ENCODE data around the gene RPS19BP1. TPM values are rescaled to one million over a fixed set of nuclear protein-coding genes. Genes with fewer than 3 reads are reported as not detected.

RPS19BP1 gene
- total RNA-seq, 1 donor from 2014 or later, result 58.7 TPM

GRCh38 chr22:39496131-39496838 is 36.3 kb downstream of the RPS19BP1 start:
- Mint-ChIP-seq H3K9me3 (ENCODE audit: unreplicated experiment) (no peaks in the 10 kb centered on the region), H3K27ac (ENCODE audit: unreplicated experiment) (no peak overlapping the region), H3K4me1 (ENCODE audit: low read depth, unreplicated experiment) (peaks cover 5% of the 10 kb centered on the region), H3K36me3 (ENCODE audit: low read depth, unreplicated experiment) (no peaks in the 10 kb centered on the region), H3K27me3 (ENCODE audit: low read depth, unreplicated experiment) (peaks cover 4% of the 10 kb centered on the region), H3K4me3 (ENCODE audit: unreplicated experiment) (no peak overlapping the region)
- no peak overlapping the region for H3K4me3 ChIP-seq (ENCODE audit: insufficient read depth, low read depth, low read length)
- H3K27me3 ChIP-seq (ENCODE audit: insufficient read depth, low read length), result no peaks in the 10 kb centered on the region
- H3K4me1 ChIP-seq (ENCODE audit: insufficient read depth, low read length), result peaks cover 17% of the 10 kb centered on the region
- no peaks in the 10 kb centered on the region for H3K79me2 ChIP-seq (ENCODE audit: insufficient read depth, low read length)
- TF ChIP-seq CTCF (IDR thresholded peaks at IDR 0.05; ENCODE audit: insufficient read depth, low read depth, low read length) (peak; percentile 84), EZH2 (IDR thresholded peaks at IDR 0.05; ENCODE audit: insufficient read depth, low read length) (no peak)
- no peak overlapping the region for H3K4me2 ChIP-seq (ENCODE audit: low read length)
- DNase-seq (ENCODE audit: low read depth), result peak; percentile 27
- no peak overlapping the region for H3K27ac ChIP-seq (ENCODE audit: low read depth, low read length)
- peak overlapping the region; percentile 51 for H2AFZ ChIP-seq (ENCODE audit: low read depth, low read length)
- H3K9ac ChIP-seq (ENCODE audit: low read length), result no peak overlapping the region
- no peaks in the 10 kb centered on the region for H3K36me3 ChIP-seq (ENCODE audit: insufficient read depth, low read length)
- H3K9me3 ChIP-seq (ENCODE audit: insufficient read depth, low read depth, low read length), result no peaks in the 10 kb centered on the region
- FAIRE-seq, result no peak
- H4K20me1 ChIP-seq (ENCODE audit: insufficient read depth, low read length), result no peaks in the 10 kb centered on the region

DNA sequence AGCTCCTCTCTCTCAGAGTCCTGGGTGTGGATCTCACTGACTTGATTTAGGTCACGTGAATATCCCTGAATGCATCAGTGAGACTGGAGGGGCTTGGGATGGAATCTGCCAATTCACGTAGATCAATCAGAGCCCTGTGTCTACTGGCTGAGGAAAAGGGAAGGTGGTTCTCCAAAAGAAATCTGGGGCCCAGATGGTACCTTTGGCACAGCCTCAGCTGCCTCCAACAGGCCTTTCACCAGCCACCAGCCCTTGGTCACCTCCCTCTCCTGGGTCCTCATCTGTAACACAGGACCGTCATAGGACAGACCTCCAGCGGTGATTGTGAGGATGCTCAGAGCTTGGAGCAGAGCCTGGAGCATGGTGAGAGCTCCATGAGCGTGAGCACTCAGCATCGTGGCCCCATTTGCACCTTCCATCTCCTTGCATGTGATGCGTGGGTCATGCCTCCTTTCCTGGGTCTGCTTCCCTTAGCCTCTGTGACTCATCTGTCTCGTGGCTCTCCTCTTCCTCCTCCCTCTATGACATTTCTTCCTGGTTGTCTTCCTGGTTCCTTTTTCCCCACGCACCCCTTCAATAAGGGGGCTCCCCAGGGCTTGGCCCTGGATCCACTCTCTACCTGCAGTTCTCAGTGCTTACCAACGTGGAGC is 38.0 kb downstream of the RPS19BP1 start:
- DNase-seq (ENCODE audit: low read depth), result no peak

More for the DNA sequence above, 38.0 kb downstream of the RPS19BP1 start:
- H4K20me1 ChIP-seq (ENCODE audit: insufficient read depth, low read length), result no peaks in the 10 kb centered on the region
- TF ChIP-seq EZH2 (IDR thresholded peaks at IDR 0.05; ENCODE audit: insufficient read depth, low read length), result no peak
- TF ChIP-seq CTCF (IDR thresholded peaks at IDR 0.05; ENCODE audit: insufficient read depth, low read depth, low read length), result no peak
- peaks cover 5% of the 10 kb centered on the region for H3K4me1 Mint-ChIP-seq (ENCODE audit: low read depth, unreplicated experiment)
- H3K36me3 ChIP-seq (ENCODE audit: insufficient read depth, low read length), result no peaks in the 10 kb centered on the region
- no peak overlapping the region for H3K27ac Mint-ChIP-seq (ENCODE audit: unreplicated experiment)
- H3K79me2 ChIP-seq (ENCODE audit: insufficient read depth, low read length), result no peaks in the 10 kb centered on the region
- H3K9me3 ChIP-seq (ENCODE audit: insufficient read depth, low read depth, low read length), result no peaks in the 10 kb centered on the region
- no peak overlapping the region for H3K4me3 Mint-ChIP-seq (ENCODE audit: unreplicated experiment)
- no peaks in the 10 kb centered on the region for H3K27me3 ChIP-seq (ENCODE audit: insufficient read depth, low read length)
- no peak overlapping the region for H3K4me2 ChIP-seq (ENCODE audit: low read length)
- H3K9me3 Mint-ChIP-seq (ENCODE audit: unreplicated experiment), result no peaks in the 10 kb centered on the region
- no peak overlapping the region for H2AFZ ChIP-seq (ENCODE audit: low read depth, low read length)
- peaks cover 4% of the 10 kb centered on the region for H3K36me3 Mint-ChIP-seq (ENCODE audit: low read depth, unreplicated experiment)
- no peak overlapping the region for H3K4me3 ChIP-seq (ENCODE audit: insufficient read depth, low read depth, low read length)
- no peak overlapping the region for H3K9ac ChIP-seq (ENCODE audit: low read length)
- no peak overlapping the region for H3K27ac ChIP-seq (ENCODE audit: low read depth, low read length)
- no peak for FAIRE-seq
- H3K27me3 Mint-ChIP-seq (ENCODE audit: low read depth, unreplicated experiment), result peaks cover 4% of the 10 kb centered on the region
- peaks cover 14% of the 10 kb centered on the region for H3K4me1 ChIP-seq (ENCODE audit: insufficient read depth, low read length)

All from astrocyte (in vitro differentiated cells and primary cell).